DMS53 treated with DMSO at 0.1 percent for 48 hours (cell line): ENCODE measurements around the gene CD52.

Experiments
- DNase-seq: peaks from one replicate; lab custom pipeline; 2025; ENCODE audit not compliant: unreplicated experiment; lab: John Stamatoyannopoulos, UW

CD52 gene

GRCh38 chr1:26317612-26318337 lies at the start of gene CD52:
TSS of gene CD52 (plus strand) at chr1:26317958. CDS start at chr1:26318018, 60 bp downstream.
- no peak for DNase-seq

GRCh38 chr1:26268290-26269197 lies 49.2 kb upstream of the CD52 start:
- DNase-seq: no peak

GRCh38 chr1:26269198-26269550 lies 48.6 kb upstream of the CD52 start:
- DNase-seq: no peak

- no peak for DNase-seq
Observed at GRCh38 chr1:26274801-26275425, 42.8 kb upstream of the CD52 start.

- peak; percentile 72 for DNase-seq
Observed at GRCh38 chr1:26275580-26276431, 42.0 kb upstream of the CD52 start.

- no peak for DNase-seq
Observed at GRCh38 chr1:26276432-26276838, 41.3 kb upstream of the CD52 start.

- DNase-seq: no peak
Observed at GRCh38 chr1:26277261-26277661, 40.5 kb upstream of the CD52 start.

- no peak for DNase-seq
Observed at GRCh38 chr1:26277719-26278118, 40.0 kb upstream of the CD52 start.

- no peak for DNase-seq
Observed at GRCh38 chr1:26278303-26278702, 39.5 kb upstream of the CD52 start.

GRCh38 chr1:26278724-26279455 lies 38.9 kb upstream of the CD52 start:
- DNase-seq: no peak

GRCh38 chr1:26279456-26280332 lies 38.1 kb upstream of the CD52 start, which contains the start of gene SH3BGRL3:
TSS of gene SH3BGRL3 (plus strand) at chr1:26280086. CDS start at chr1:26280156, 70 bp downstream.
- DNase-seq: peak; percentile 87

GRCh38 chr1:26280333-26281042 lies 37.3 kb upstream of the CD52 start:
- no peak for DNase-seq

GRCh38 chr1:26281091-26281958 lies 36.4 kb upstream of the CD52 start:
- no peak for DNase-seq

- no peak for DNase-seq
Observed at GRCh38 chr1:26281971-26282370, 35.8 kb upstream of the CD52 start.

GRCh38 chr1:26282401-26282918 lies 35.3 kb upstream of the CD52 start:
- no peak for DNase-seq

- DNase-seq: no peak
Observed at GRCh38 chr1:26283279-26283853, 34.4 kb upstream of the CD52 start.
